ENCODE results near the gene CTNS. TPM values are rescaled to one million over a fixed set of nuclear protein-coding genes. Genes with fewer than 3 reads are reported as not detected.

The CTNS gene
- total RNA-seq, 3 donors from 2014 or later: 19.4 to 34.4 (median 21.5) TPM

DNA sequence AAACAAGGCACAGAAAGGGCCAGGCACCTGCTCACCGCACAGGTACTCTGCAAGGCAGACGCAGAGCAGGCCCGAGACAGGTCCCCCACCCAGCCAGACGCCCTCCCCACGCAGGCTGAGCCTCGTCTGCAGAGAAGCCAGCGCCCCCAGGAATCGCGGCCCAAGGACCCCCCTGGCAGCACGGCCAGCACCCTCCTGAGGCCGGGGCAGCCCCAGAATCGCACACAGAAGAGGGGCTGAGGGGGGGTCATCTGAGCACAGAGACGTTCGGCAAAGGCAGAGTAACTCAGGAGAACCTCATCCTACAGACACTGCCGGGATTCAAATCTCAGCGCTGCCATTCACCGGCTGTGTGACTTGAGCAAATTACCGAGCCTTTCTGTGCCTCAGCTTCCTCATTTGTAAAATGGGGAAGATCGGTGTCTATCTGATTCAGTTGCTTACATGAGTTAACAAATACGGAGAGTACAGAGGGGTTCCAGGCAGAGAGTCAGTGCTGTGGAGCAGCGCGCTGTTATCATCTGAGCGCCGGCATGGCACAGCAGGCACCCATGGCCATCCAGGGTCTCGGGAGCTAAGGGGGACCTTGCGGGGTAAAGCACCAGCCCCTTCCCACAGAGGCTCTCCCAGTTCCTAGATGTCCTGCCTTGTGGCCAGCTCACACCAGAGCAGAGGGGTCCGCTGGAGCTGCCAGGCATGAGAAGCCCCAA, 42.4 kb downstream of the CTNS start:
- peaks cover 3% of the 10 kb centered on the region for H3K36me3 Mint-ChIP-seq (ENCODE audit: insufficient read depth)
- no peaks in the 10 kb centered on the region for H3K9me3 Mint-ChIP-seq
- H3K4me1 Mint-ChIP-seq (ENCODE audit: low read depth): peaks cover 7% of the 10 kb centered on the region
- ATAC-seq: no peak
- no peak for DNase-seq
- H3K27me3 Mint-ChIP-seq (ENCODE audit: low read depth): no peaks in the 10 kb centered on the region
- H3K4me3 Mint-ChIP-seq: no peak overlapping the region

DNA sequence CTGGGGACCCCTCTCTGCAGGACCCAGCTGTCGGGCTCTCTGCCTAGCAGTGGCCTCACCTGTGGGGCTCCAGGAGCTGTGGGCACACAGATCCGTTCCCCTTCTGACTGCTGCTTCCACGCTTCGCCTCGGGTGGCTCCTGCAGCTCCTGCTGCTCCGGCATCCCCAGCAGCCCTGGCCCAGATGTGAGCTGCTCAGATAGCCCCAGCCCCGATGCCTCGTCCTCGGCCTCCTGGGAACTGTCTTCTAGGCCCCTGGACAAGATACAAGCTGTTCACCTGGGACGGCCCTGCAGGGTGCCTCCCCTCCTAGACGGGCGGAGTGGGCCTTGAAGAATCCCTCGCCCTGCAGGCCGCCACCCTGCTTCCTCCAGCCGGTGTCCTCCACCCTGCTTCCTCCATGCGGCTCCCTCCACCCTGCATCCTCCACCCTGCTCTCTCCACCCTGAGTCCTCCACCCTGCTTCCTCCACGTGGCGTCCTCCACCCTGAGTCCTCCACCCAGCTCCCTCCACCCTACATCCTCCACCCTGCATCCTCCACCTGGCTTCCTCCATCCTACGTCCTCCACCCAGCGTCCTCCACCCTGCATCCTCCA, 43.1 kb downstream of the CTNS start:
- DNase-seq (no peak), ATAC-seq (no peak)
- peaks cover 7% of the 10 kb centered on the region for H3K4me1 Mint-ChIP-seq (ENCODE audit: low read depth)
- no peaks in the 10 kb centered on the region for H3K9me3 Mint-ChIP-seq
- H3K27me3 Mint-ChIP-seq (ENCODE audit: low read depth): no peaks in the 10 kb centered on the region
- peaks cover 3% of the 10 kb centered on the region for H3K36me3 Mint-ChIP-seq (ENCODE audit: insufficient read depth)
- no peak overlapping the region for H3K4me3 Mint-ChIP-seq

DNA sequence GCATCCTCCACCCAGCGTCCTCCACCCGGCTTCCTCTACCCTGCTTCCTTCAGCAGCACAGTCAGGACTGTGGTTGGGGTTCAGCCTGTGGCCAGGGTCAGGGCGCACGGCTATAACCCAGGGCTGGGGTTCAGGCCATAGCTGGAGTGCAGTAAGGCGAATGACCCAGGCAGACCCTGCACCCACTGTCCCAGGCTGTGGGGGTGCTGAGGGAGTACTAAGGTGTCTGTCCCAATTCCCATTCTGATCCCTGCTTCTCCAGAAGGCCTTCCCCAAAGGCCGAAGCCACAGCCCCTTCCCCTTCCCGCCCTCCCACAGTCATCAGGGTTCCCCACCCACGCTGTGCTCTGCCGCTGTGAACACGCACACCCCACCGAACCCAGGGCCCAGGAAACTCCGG, 44.5 kb downstream of the CTNS start:
- H3K9me3 Mint-ChIP-seq: no peaks in the 10 kb centered on the region
- no peak for DNase-seq
- H3K27me3 Mint-ChIP-seq (ENCODE audit: low read depth): no peaks in the 10 kb centered on the region
- peaks cover 7% of the 10 kb centered on the region for H3K4me1 Mint-ChIP-seq (ENCODE audit: low read depth)
- no peak overlapping the region for H3K4me3 Mint-ChIP-seq
- H3K36me3 Mint-ChIP-seq (ENCODE audit: insufficient read depth): peaks cover under 1% of the 10 kb centered on the region
- no peak for ATAC-seq

DNA sequence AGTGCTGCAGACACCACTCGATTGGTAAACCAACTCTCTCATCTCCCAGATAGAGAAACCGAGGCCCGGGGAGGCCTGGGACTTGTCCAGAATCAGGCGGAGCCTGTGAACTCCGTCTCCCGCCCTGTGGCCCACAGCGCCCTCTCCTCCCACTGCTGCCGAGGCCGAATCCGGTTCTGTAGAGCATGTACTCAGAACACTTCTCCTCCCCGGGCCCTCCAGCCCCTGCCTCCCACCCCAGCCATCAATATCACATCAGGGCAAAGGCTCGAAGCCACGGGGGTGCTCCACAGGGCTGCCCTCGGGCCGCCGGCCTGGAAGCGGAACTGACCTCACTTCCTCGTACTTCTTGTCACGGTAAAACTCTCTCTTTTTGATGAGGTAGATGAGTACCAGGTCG, 45.0 kb downstream of the CTNS start:
- no peak for ATAC-seq
- Mint-ChIP-seq H3K4me1 (ENCODE audit: low read depth) (peaks cover 7% of the 10 kb centered on the region), H3K36me3 (ENCODE audit: insufficient read depth) (no peaks in the 10 kb centered on the region)

DNA sequence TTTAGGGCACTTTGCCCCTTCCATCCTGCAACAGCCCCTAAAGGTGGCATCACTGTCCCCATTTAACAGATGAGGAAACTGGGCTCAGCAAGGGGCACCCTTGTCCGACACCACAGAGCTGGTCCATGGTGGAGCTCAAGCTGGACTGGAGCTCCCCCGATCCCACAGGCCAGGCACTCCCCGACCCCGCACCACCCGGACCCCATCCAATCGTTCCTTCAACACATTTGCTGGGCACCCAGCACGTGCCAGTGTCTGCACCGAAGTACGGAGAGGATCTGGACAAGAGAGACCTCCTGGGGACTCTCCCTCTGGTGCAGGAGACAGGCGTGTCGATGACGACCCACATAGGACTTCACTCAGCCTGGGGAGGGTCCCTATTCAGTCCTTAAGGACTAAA, 45.5 kb downstream of the CTNS start:
- Mint-ChIP-seq H3K9me3 (no peaks in the 10 kb centered on the region), H3K4me3 (no peak overlapping the region), H3K4me1 (ENCODE audit: low read depth) (peaks cover 7% of the 10 kb centered on the region), H3K27me3 (ENCODE audit: low read depth) (no peaks in the 10 kb centered on the region), H3K36me3 (ENCODE audit: insufficient read depth) (no peaks in the 10 kb centered on the region)
- DNase-seq (no peak), ATAC-seq (no peak)

More for the DNA sequence above, 45.0 kb downstream of the CTNS start:
- Mint-ChIP-seq H3K4me3 (no peak overlapping the region), H3K27me3 (ENCODE audit: low read depth) (no peaks in the 10 kb centered on the region), H3K9me3 (no peaks in the 10 kb centered on the region)
- DNase-seq: no peak

DNA sequence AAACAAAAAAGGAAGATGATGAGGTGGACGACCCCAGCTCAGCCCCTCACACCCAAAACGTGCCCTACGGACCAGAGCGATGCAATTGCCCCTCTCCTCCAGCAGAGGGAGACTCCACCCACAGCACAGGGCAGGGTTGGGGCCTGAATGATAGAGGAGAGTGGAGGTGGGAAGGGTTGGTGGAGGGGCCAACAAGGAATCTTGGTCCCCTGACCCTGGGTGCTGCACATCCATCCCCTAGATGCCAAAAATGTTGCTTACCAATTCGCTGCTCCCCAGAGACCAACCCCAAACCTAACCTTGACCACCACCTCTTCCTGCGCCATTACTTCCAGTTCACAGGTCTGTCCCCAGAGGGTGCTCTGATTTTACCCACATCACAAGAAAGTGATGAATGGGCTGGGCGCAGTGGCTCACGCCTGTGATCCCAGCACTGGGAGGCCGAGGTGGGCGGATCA, 46.5 kb downstream of the CTNS start:
- DNase-seq: peak; percentile 61
- H3K36me3 Mint-ChIP-seq (ENCODE audit: insufficient read depth): no peaks in the 10 kb centered on the region
- peak; percentile 91 to 93 for ATAC-seq

DNA sequence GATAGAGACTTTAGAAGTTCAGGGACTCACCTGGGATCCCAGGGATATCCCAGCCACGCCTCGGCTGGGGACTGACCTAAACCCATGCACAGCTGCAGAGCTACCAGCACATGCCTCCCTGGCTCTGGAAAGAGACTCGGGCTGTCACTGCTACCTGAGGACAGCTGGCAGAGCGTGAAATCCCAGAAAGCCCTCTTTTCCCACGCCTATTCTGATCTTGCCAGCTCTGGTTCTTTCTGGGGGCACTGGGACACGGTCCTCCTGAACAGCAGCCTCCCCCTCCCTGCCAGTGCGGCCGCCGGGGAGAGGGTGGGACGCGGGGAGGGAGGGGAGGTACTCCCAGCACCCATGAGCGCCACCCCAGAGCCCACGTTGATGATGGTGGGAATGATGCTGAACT, 48.6 kb downstream of the CTNS start:
- DNase-seq (no peak), ATAC-seq (no peak)
- H3K36me3 Mint-ChIP-seq (ENCODE audit: insufficient read depth): peaks cover 6% of the 10 kb centered on the region
- no peaks in the 10 kb centered on the region for H3K9me3 Mint-ChIP-seq
- H3K4me1 Mint-ChIP-seq (ENCODE audit: low read depth): peaks cover 7% of the 10 kb centered on the region
- no peak overlapping the region for H3K4me3 Mint-ChIP-seq
- no peaks in the 10 kb centered on the region for H3K27me3 Mint-ChIP-seq (ENCODE audit: low read depth)

More for the DNA sequence above, 46.5 kb downstream of the CTNS start:
- Mint-ChIP-seq H3K4me3 (no peak overlapping the region), H3K4me1 (ENCODE audit: low read depth) (peaks cover 7% of the 10 kb centered on the region), H3K9me3 (no peaks in the 10 kb centered on the region), H3K27me3 (ENCODE audit: low read depth) (no peaks in the 10 kb centered on the region)

DNA sequence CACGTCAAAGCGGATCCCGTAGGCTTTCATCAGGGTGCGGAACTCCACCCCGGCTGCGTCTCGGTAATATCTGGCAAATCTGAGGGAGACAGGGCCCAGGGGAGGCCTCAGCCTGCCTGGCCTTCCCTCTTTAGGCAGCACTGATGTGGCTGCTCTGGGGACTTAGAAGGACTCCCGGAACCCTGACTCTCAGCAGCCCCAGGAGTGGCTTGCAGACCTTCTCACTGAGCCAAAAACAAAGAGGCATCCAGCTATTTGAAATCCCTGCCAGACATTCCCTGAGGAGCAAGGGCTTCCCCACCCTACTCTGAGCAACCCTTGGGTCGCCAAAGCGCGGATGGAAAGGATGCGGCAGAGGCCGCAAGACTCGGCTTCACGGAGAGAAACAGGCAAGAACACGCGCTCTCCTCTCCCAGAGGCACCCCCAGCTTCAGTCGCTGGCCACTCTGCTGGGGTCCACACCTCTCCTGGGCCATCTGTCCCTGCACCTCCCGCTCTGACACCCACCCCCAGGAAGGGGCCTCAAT, 51.5 kb downstream of the CTNS start:
- ATAC-seq: no peak
- no peaks in the 10 kb centered on the region for H3K27me3 Mint-ChIP-seq (ENCODE audit: low read depth)
- no peak overlapping the region for H3K4me3 Mint-ChIP-seq
- no peak for DNase-seq
- H3K36me3 Mint-ChIP-seq (ENCODE audit: insufficient read depth): peaks cover 6% of the 10 kb centered on the region
- H3K9me3 Mint-ChIP-seq: no peaks in the 10 kb centered on the region
- peaks cover 10% of the 10 kb centered on the region for H3K4me1 Mint-ChIP-seq (ENCODE audit: low read depth)

DNA sequence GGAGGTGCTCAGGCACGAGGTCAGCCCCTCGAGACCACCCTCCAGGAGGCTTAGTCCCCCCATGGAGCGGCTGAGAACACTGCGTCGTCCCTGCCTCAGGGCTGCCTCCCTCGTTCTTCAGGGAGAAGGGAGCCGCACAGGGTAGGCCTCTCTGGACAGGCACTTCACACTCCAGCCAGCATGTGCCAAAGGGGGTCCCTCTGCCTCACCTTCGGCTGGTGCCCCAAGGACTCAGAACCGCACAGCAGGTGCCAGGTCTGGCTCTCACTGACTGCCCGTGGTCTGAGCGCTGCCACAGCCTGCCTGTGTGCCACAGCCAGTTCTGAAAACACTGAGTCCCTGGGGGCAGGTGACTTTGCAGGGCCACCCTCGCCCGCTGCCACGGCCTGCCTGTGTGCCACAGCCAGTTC, 52.3 kb downstream of the CTNS start:
- Mint-ChIP-seq H3K36me3 (ENCODE audit: insufficient read depth) (peaks cover 6% of the 10 kb centered on the region), H3K27me3 (ENCODE audit: low read depth) (no peaks in the 10 kb centered on the region), H3K4me1 (ENCODE audit: low read depth) (peaks cover 12% of the 10 kb centered on the region), H3K9me3 (no peaks in the 10 kb centered on the region), H3K4me3 (no peak overlapping the region)
- ATAC-seq (peak in 1 of 2 donors; percentile 7), DNase-seq (no peak)

DNA sequence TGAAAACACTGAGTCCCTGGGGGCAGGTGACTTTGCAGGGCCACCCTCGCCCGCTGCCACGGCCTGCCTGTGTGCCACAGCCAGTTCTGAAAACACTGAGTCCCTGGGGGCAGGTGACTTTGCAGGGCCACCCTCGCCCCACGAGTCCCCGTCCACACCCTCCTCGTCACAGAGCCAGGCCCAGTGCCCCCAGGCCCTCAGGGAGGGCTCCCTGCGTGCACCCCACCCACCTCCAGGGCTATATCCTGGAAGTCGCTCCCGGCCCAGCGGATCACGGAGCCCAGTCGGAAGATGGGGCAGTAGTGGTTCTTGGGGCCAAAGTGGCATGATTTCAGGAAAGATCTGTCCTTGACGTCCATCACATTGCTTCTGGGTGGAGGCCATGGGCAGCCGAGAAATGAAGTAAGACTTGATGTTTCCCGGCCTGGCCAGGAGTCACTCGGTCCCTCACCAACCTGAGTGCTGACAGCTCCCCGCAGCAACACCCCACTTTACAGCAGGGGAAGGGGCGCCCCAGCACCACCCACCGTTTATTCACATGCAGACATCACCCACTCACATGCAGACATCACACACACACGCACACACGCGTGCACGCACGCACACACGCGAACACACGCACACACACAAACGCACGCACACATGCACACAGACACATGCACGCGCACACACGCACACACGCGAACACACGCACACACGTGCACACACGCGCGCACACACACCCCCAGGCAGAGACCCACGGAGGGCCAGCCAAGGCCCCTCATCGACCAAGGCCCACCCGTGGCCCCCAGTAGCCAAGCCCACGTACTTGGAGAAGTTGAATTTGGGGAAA, 52.9 kb downstream of the CTNS start:
- Mint-ChIP-seq H3K9me3 (no peaks in the 10 kb centered on the region), H3K27me3 (ENCODE audit: low read depth) (no peaks in the 10 kb centered on the region), H3K36me3 (ENCODE audit: insufficient read depth) (peaks cover 6% of the 10 kb centered on the region), H3K4me1 (ENCODE audit: low read depth) (peaks cover 17% of the 10 kb centered on the region), H3K4me3 (no peak overlapping the region)
- DNase-seq (no peak), ATAC-seq (no peak)

DNA sequence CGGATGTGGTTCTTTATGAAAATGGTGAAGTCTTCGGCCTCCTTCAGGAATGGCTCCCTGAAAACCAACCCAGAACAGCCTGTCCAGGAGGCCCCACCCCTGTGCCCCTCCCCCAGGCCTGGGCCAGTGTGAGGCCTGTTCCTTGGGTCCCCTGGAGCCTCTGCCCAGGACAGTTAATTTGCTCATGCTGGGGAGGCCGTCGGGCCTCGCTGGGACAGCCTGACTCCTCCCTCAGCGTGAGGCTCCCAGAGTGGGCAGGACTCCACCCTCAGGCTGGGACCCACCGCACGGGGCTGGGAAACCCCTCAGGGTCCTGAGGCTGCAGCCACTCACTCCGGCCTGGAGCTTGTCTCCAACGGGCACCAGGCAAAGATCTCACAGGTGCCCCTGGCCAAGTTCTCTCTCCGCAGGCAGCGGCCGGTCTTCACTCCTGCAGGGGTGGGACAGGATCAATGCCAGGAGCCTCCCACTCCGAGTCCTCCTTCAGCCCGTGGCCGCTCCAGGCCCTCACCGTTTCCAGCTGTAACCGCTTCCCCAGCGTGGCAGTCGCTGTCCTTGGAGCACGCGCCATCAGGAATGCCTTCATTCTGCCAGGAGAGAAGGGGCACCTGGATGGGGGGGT, 53.6 kb downstream of the CTNS start:
- H3K4me1 Mint-ChIP-seq (ENCODE audit: low read depth): peaks cover 20% of the 10 kb centered on the region
- peaks cover 6% of the 10 kb centered on the region for H3K36me3 Mint-ChIP-seq (ENCODE audit: insufficient read depth)
- no peaks in the 10 kb centered on the region for H3K27me3 Mint-ChIP-seq (ENCODE audit: low read depth)
- no peaks in the 10 kb centered on the region for H3K9me3 Mint-ChIP-seq
- DNase-seq (no peak), ATAC-seq (no peak)
- no peak overlapping the region for H3K4me3 Mint-ChIP-seq

DNA sequence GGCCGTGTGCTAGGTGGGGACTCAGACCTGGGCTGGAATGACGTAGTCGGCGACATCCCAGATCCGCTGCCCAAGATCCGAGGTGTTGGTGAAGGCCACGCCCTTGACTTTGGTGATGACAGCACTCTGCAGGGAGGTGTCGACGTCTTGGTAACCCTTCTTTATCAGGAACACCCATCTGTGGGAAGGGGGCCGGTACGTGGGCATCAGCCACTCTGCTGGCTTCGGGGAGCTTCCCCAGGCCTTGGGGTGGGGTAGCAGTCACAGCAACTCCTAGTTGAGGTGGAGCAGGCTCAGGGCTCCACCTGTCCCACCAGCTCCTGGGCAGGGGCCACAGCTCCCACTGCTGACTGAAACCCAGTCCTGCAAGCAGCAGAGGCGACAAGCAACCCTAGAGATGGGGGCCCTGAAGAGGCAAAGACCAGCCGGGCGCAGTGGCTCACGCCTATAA, 55.1 kb downstream of the CTNS start:
- ATAC-seq: no peak

DNA sequence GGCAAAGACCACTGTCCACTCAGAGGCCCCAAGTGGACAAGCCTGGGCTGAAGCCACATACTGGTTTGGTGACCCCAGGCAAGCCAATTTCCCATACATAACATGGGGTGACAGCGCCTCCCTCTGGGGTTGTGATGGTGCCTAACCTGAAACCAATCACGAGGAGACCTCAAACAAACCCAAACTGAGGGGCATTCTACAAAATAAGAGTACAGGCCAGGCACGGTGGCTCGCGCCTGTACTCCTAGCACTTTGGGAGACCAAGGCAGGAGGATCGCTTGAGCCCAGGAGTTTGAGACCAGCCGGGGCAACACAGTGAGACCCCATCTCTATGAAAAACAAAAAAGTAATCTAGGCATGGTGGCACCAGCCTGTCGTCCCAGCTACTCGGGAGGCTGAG, 55.8 kb downstream of the CTNS start:
- H3K36me3 Mint-ChIP-seq (ENCODE audit: insufficient read depth): peaks cover 6% of the 10 kb centered on the region
- peaks cover 20% of the 10 kb centered on the region for H3K4me1 Mint-ChIP-seq (ENCODE audit: low read depth)
- DNase-seq (no peak), ATAC-seq (no peak)
- H3K9me3 Mint-ChIP-seq: no peaks in the 10 kb centered on the region
- no peaks in the 10 kb centered on the region for H3K27me3 Mint-ChIP-seq (ENCODE audit: low read depth)
- H3K4me3 Mint-ChIP-seq: no peak overlapping the region

More for the DNA sequence above, 55.1 kb downstream of the CTNS start:
- H3K4me3 Mint-ChIP-seq: no peak overlapping the region
- H3K27me3 Mint-ChIP-seq (ENCODE audit: low read depth): no peaks in the 10 kb centered on the region
- peaks cover 6% of the 10 kb centered on the region for H3K36me3 Mint-ChIP-seq (ENCODE audit: insufficient read depth)
- DNase-seq: no peak
- H3K4me1 Mint-ChIP-seq (ENCODE audit: low read depth): peaks cover 20% of the 10 kb centered on the region
- no peaks in the 10 kb centered on the region for H3K9me3 Mint-ChIP-seq

DNA sequence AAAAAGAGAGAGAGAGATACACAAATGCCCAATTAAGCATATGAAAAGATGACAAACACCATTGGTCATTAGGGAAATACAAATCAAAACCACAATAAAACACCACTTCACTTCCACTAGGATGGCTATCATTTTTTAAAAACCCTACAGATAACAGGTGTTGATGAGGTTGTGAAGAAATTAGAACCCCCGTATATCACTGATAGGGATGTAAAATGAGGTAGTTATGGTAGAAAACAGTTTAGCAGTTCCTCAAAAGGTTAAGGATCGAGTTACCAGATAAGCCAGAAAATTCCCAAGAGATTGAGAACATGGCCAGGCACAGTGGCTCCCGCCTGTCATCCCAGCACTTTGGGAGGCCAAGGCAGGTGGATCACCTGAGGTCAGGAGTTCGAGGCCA, 56.6 kb downstream of the CTNS start:
- Mint-ChIP-seq H3K4me3 (peak overlapping the region; percentile 38), H3K27me3 (ENCODE audit: low read depth) (no peaks in the 10 kb centered on the region), H3K4me1 (ENCODE audit: low read depth) (peaks cover 20% of the 10 kb centered on the region), H3K9me3 (no peaks in the 10 kb centered on the region), H3K36me3 (ENCODE audit: insufficient read depth) (peaks cover 6% of the 10 kb centered on the region)
- no peak for ATAC-seq
- DNase-seq: no peak

Data from activated T-cell treated with anti-CD3 and anti-CD28 coated beads, Interleukin-2, amount 50 U/mL, for 4 hours (primary cell).